Keratinocyte (primary cell): ENCODE results near the gene C16orf86. TPM values are rescaled to one million over a fixed set of nuclear protein-coding genes. Genes with fewer than 3 reads are reported as not detected.

ENCODE experiments used
- DNase-seq: peaks from one replicate; pipeline ENCODE4 v3.0.0-alpha.2; 2011; ENCODE audit warnings: low read depth, missing footprints, low spot score
- FAIRE-seq: peaks from 2 replicates; lab custom pipeline; 2011; peaks lifted over from hg19 to GRCh38; lab: Jason Lieb, UNC
- H2AFZ ChIP-seq: 2 replicates; pipeline ENCODE4 v1.6.0; 2012; ENCODE audit warnings: low read length, control low read depth, inconsistent platforms; ENCODE audit not compliant: control insufficient read depth
- H3K27ac ChIP-seq: 2 replicates; pipeline ENCODE4 v1.5.1; 2011; ENCODE audit warnings: low read length; ENCODE audit not compliant: control insufficient read depth, insufficient read depth
- H3K27me3 ChIP-seq: 3 replicates; pipeline ENCODE4 v1.6.0; 2011; ENCODE audit warnings: low read length; ENCODE audit not compliant: control insufficient read depth, insufficient read depth; ENCODE audit errors: extremely low read depth
- H3K36me3 ChIP-seq, 2 experiments: 2 replicates in 1 of 2; 3 replicates in 1 of 2; pipeline ENCODE4 v1.5.1; 2011; ENCODE audit warnings: low read length in 2 of 2, mild to moderate bottlenecking in 1 of 2; ENCODE audit not compliant: control insufficient read depth in 2 of 2, insufficient read depth in 2 of 2; ENCODE audit errors: extremely low read depth in 1 of 2
- H3K4me1 ChIP-seq: 3 replicates; pipeline ENCODE4 v1.5.1; 2011; ENCODE audit warnings: low read length; ENCODE audit not compliant: control insufficient read depth, insufficient read depth; ENCODE audit errors: extremely low read depth
- H3K4me2 ChIP-seq: 3 replicates; pipeline ENCODE4 v1.6.0; 2011; ENCODE audit warnings: low read depth, low read length; ENCODE audit not compliant: control insufficient read depth, insufficient read depth; ENCODE audit errors: extremely low read depth
- H3K4me3 ChIP-seq, 3 experiments: fragments of 200-600 bp in 1 of 3; sonication (generic) in 1 of 3; 2 replicates in 2 of 3; 3 replicates in 1 of 3; pipeline ENCODE4 v1.5.1; 2011 to 2016; ENCODE audit warnings: low read length in 3 of 3, mild to moderate bottlenecking in 3 of 3, control low read depth in 2 of 3, inconsistent platforms in 1 of 3, low read depth in 1 of 3, mixed read lengths in 1 of 3, mixed run types in 1 of 3, moderate library complexity in 1 of 3; ENCODE audit not compliant: control insufficient read depth in 2 of 3, insufficient read depth in 2 of 3; ENCODE audit errors: extremely low read depth in 1 of 3
- H3K79me2 ChIP-seq: 2 replicates; pipeline ENCODE4 v1.6.0; 2012; ENCODE audit warnings: low read length; ENCODE audit not compliant: control insufficient read depth, insufficient read depth
- H3K9ac ChIP-seq: 3 replicates; pipeline ENCODE4 v1.6.0; 2011; ENCODE audit warnings: low read length; ENCODE audit not compliant: control insufficient read depth, insufficient read depth; ENCODE audit errors: extremely low read depth
- H3K9me1 ChIP-seq: 3 replicates; pipeline ENCODE4 v1.6.0; 2011; ENCODE audit warnings: low read length; ENCODE audit not compliant: control insufficient read depth, insufficient read depth; ENCODE audit errors: extremely low read depth
- H3K9me3 ChIP-seq: 2 replicates; pipeline ENCODE4 v1.5.1; 2012; ENCODE audit warnings: low read depth, low read length; ENCODE audit not compliant: control insufficient read depth
- H4K20me1 ChIP-seq: 3 replicates; pipeline ENCODE4 v1.6.0; 2011; ENCODE audit warnings: low read length; ENCODE audit not compliant: control insufficient read depth, insufficient read depth; ENCODE audit errors: extremely low read depth
- CTCF ChIP-seq, 3 experiments: IDR thresholded peaks in 1 of 3; conservative IDR thresholded peaks in 1 of 3; optimal IDR thresholded peaks in 1 of 3; 2 replicates in 2 of 3; 3 replicates in 1 of 3; pipeline versions ENCODE3 to v1.5.1; 2011; ENCODE audit warnings: low read length in 3 of 3, mild to moderate bottlenecking in 3 of 3, moderate library complexity in 2 of 3, control low read depth in 1 of 3, inconsistent platforms in 1 of 3; ENCODE audit not compliant: insufficient read depth in 2 of 3; ENCODE audit errors: extremely low read depth in 1 of 3
- EZH2 ChIP-seq: IDR thresholded peaks from one replicate; pipeline ENCODE4 v1.6.1; 2012; ENCODE audit warnings: inconsistent platforms, mild to moderate bottlenecking, low read length, moderate library complexity
- dilution Hi-C: fragments of 300-500 bp; cut with MboI; formaldehyde crosslinking; loops from one replicate; pipeline ENCODE4 v1.7.0; 2020; ENCODE audit warnings: low sequenced_read_pairs; ENCODE audit not compliant: extremely low pct_ligation_motif_present
- polyA plus RNA-seq, 5 experiments: library from polyadenylated mRNA; depleted of rRNA in 3 of 5; stranded (reverse) in 3 of 5; stranded (forward) in 1 of 5; unstranded in 1 of 5; fragments of >200 nt; gene quantifications; 1 replicate in 1 of 5; 2 replicates in 3 of 5; 3 replicates in 1 of 5; pipeline versions ENCODE4 v1.2.1 to v1.2.3, GENCODE V29; 2011 to 2012; ENCODE audit warnings: missing spikeins in 2 of 5, low read depth in 1 of 5, low replicate concordance in 1 of 5

The C16orf86 gene
- polyA plus RNA-seq, 1 donor (not counting 4 experiments of a cell fraction or from before 2014, with no cell fraction given) = 0.17 TPM

DNA sequence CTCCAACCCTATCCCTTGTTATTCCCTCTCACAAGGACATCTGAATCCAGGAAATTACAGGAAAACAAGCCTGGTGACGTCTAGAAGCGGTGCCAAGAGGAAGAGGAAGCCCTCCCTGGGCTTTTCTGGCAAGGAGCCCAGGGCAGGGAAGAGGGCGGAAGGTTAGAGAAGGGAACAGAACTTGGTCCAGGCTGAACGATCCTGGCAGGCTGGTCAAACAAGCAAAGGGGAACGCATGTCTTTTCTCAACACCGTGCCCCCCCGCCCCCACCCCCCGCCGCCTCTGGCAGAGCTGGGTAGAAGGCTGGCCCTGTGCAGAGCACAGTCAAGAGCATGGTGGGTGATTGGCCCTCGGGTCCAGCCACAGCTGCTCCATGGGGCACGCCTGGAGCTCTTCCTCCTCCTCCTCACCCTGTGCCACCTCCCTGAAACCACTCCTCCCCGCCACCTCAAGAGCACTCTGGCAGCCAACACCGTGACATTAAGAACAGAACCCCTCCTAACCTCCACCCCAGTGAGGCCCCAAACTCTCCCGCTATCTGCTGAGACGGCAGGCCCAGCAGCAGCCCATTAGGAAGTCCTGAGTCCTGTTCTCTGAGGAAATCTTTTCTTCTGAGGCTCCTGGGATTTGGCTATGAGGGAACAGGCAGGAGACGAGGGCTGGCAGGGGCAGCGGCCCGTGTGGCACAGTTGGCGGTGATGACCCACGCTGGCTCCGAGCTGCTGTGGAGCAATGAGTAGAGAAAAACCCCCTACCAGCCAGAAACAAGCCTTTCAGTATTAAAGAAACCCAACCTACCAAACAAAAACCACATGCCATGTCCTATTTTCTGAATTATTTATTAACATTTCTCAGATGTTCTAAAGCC, 7.3 kb downstream of the C16orf86 start:
- Histone ChIP-seq H3K27ac (no peak overlapping the region), H3K9ac (no peak overlapping the region), H3K27me3 (no peaks in the 10 kb centered on the region), H3K79me2 (no peaks in the 10 kb centered on the region), H3K9me1 (no peaks in the 10 kb centered on the region), H3K4me1 (peaks cover 13% of the 10 kb centered on the region), H3K9me3 (no peaks in the 10 kb centered on the region), H3K4me2 (no peak overlapping the region), H4K20me1 (no peaks in the 10 kb centered on the region), H3K4me3 (no peak overlapping the region), H3K36me3 (peaks cover 0 to 3% of the 10 kb centered on the region in 2 experiments), H2AFZ (no peak overlapping the region)
- TF ChIP-seq CTCF (optimal IDR thresholded peaks at IDR 0.05 in 1 of 3, IDR thresholded peaks at IDR 0.05 in 1 of 3, conservative IDR thresholded peaks at IDR 0.05 in 1 of 3; ENCODE audit: extremely low read depth in 1 of 3, insufficient read depth in 2 of 3, low read length in 3 of 3) (no peak), EZH2 (no peak)
- dilution Hi-C loops = no loop called here
- DNase-seq (no peak), FAIRE-seq (peak; percentile 61)

DNA sequence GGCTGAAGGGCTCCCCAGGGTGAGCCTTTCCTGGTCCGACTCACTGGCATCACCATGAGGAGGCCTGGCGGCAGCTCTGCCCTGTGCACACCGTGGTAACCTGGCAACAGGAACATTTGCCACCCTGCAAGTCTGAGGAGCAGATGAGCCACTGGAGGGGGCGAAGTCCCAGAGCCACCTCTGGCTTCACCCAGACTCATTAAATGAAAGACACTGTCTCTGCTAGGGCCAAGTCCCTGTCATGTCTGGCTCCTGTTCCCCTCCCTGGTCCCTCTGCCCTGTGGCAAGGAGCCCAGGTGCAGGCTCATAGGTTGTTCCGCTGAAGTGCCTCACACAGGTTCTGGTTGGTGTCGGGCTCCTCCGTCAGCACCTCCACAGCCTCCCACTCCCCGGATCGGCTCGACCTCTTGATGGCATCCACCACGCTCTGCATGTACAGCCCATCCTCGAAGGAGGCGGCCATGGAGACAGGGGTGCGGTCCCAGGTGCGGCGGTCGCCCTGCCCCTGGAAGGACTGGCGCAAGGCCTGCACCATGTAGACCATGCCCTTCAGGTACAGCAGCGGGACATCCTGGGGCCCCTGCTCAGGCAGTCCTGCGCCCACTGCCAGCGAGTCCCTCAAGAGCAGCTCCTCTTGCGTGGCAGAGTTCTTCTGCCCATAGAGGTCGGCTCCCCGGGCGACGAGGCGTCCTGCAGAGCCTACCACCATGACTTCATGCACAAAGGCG, 8.4 kb downstream of the C16orf86 start:
- no peaks in the 10 kb centered on the region for H3K27me3 ChIP-seq
- H3K9ac ChIP-seq = no peak overlapping the region
- H4K20me1 ChIP-seq = no peaks in the 10 kb centered on the region
- H3K27ac ChIP-seq = no peak overlapping the region
- H3K9me1 ChIP-seq = no peaks in the 10 kb centered on the region
- no peak for DNase-seq
- no peak overlapping the region for H3K4me2 ChIP-seq
- H3K4me1 ChIP-seq = peaks cover 13% of the 10 kb centered on the region
- dilution Hi-C loops = no loop called here
- H3K79me2 ChIP-seq = no peaks in the 10 kb centered on the region
- H3K36me3 ChIP-seq = peaks cover 0 to 3% of the 10 kb centered on the region in 2 experiments
- FAIRE-seq = no peak
- H3K9me3 ChIP-seq = no peaks in the 10 kb centered on the region
- no peak overlapping the region for H2AFZ ChIP-seq
- no peak overlapping the region for H3K4me3 ChIP-seq
- TF ChIP-seq EZH2 (no peak), CTCF (optimal IDR thresholded peaks at IDR 0.05 in 1 of 3, IDR thresholded peaks at IDR 0.05 in 1 of 3, conservative IDR thresholded peaks at IDR 0.05 in 1 of 3; ENCODE audit: extremely low read depth in 1 of 3, insufficient read depth in 2 of 3, low read length in 3 of 3) (no peak)
